Sigmoid colon (tissue), 7 donors: Measurements from ENCODE around the gene CLCN3. TPM values are rescaled to one million over a fixed set of nuclear protein-coding genes. Genes with fewer than 3 reads are reported as not detected.
A peak's percentile ranks its signal among the peaks of the same experiment; 100 is the strongest.

ENCODE experiments used
- DNase-seq: peaks from one replicate; pipeline ENCODE4 v3.0.0-alpha.2; 2019
- H3K27ac ChIP-seq, 4 donors: fragments of 200-600 bp; sonication (generic); one replicate each; pipeline ENCODE4 v1.5.1; 2016 to 2019; ENCODE audit warnings: mild to moderate bottlenecking in 1 of 4
- H3K27me3 ChIP-seq, 3 donors: fragments of 200-600 bp; sonication (generic); one replicate each; pipeline ENCODE4 v1.5.1; 2019; ENCODE audit warnings: mild to moderate bottlenecking in 1 of 3
- H3K36me3 ChIP-seq, 4 donors: fragments of 200-600 bp; sonication (generic); one replicate each; pipeline ENCODE4 v1.5.1; 2016 to 2019
- H3K4me1 ChIP-seq, 4 donors: fragments of 200-600 bp; sonication (generic); one replicate each; pipeline ENCODE4 v1.5.1; 2017 to 2019
- H3K4me3 ChIP-seq, 4 donors: fragments of 200-600 bp; sonication (generic); one replicate each; pipeline ENCODE4 v1.5.1; 2017 to 2019; ENCODE audit warnings: mild to moderate bottlenecking in 2 of 4, moderate library complexity in 1 of 4
- H3K9me3 ChIP-seq, 4 donors: fragments of 200-600 bp in 3 of 4; sonication (generic) in 3 of 4; one replicate each; pipeline versions ENCODE4 v1.5.1 to v1.6.1; 2013 to 2019
- EP300 ChIP-seq, 4 donors: sonication (generic); formaldehyde crosslinking; IDR thresholded peaks; one replicate each; pipeline ENCODE4 v1.6.1; 2017; ENCODE audit warnings: antibody characterized with exemption in 4 of 4
- POLR2A ChIP-seq, 2 donors: fragments of 450-650 bp; IDR thresholded peaks; one replicate each; pipeline ENCODE4 v1.6.1; 2016; ENCODE audit warnings: antibody characterized with exemption in 2 of 2, mild to moderate bottlenecking in 2 of 2, moderate library complexity in 2 of 2
- POLR2AphosphoS5 ChIP-seq, 4 donors: sonication (generic); formaldehyde crosslinking; IDR thresholded peaks; one replicate each; pipeline ENCODE4 v1.6.1; 2017; ENCODE audit warnings: antibody characterized with exemption in 4 of 4
- WGBS, 2 donors: extraction: QIAGEN DNeasy Blood & Tissue Kit; methylation state at CpG; one replicate each; pipeline ENCODE4 v1.1.7; 2013; 5-methylcytosine and 5-hydroxymethylcytosine counted together
- intact Hi-C: fragments of 100-400 bp; cut with DNase I; formaldehyde crosslinking; loops from one replicate; pipeline ENCODE4 v1.15.1; 2023
- polyA plus RNA-seq, 3 donors: library from polyadenylated mRNA; stranded (reverse); fragments of 200-250 nt; gene quantifications; one replicate each; pipeline ENCODE4 v1.2.3, GENCODE V29; 2013
- total RNA-seq, 4 donors: library from RNA; depleted of rRNA; stranded (reverse); fragments of >200 nt; gene quantifications; one replicate each; pipeline ENCODE4 v1.1.0, GENCODE V29; 2016
- TF ChIP-seq, protein P1 (sequence below), 4 experiments: fragments of 450-650 bp in 3 of 4; fragments of 200-600 bp in 1 of 4; IDR thresholded peaks; one replicate each; pipeline ENCODE4 v1.5.1; 2016 to 2019; ENCODE audit warnings: antibody characterized with exemption in 4 of 4, mild to moderate bottlenecking in 3 of 4, moderate library complexity in 2 of 4
- donor health status: healthy with polysubstance abuse.
- donor health status: Bipolar disorder and iron deficiency.
- donor health status: healthy.

The CLCN3 gene
- total and polyA plus RNA-seq, 7 donors = 8.6 to 37.1 (median 16.0) TPM

DNA sequence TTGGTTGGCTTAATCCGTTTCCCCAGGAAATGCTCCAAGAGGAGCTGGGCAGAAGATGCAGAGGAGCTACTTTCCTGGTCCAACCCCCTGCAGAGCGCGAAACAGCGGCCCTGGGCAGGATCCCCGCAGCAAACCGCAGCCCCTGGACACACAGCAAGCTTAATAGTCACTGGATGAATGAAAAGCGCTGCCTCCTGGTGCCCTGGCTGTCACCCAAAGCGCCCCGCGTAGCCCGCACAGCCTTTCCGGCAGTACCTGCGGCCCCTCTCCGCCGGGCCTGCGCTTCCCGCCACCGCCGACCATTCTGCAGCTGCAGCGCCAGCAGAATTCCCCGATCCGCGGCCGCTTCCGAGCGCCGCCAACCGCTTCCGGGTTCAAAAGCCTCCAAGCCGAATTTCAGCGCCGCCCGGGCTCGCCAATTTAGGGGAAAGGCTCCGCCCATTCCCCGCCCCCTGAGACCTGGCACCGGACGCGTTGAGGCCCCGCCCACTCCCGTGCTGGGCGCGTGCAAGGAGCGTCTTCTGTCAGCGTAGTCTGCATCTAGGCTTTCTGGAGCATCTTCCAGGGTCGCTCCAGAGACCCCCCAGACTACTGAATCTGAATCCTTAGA, 137.3 kb downstream of the CLCN3 start, which contains the start of gene HPF1:
HPF1 (minus strand) TSS at position 370 of the 610 bp plus-strand sequence; CDS start at position 303, 67 bp downstream.
- Histone ChIP-seq H3K27me3 (no peaks in the 10 kb centered on the region), H3K4me1 (peaks cover 0 to 18% (median 14%) of the 10 kb centered on the region in 4 donors), H3K4me3 (peak within 1 kb of the TSS; percentile 57 to 81 (median 80)), H3K36me3 (peaks cover 0 to 8% (median 4%) of the 10 kb centered on the region in 4 donors), H3K27ac (peak within 1 kb of the TSS; percentile 75 to 80 (median 78)), H3K9me3 (no peaks in the 10 kb centered on the region)
- WGBS, 2 donors = 0% methylated on average over 46 of the region's 46 CpGs
- TF ChIP-seq POLR2A (IDR thresholded peaks at IDR 0.05) (no peak), EP300 (IDR thresholded peaks at IDR 0.05) (peak in 2 of 4 donors; percentile 3 to 64), POLR2AphosphoS5 (IDR thresholded peaks at IDR 0.05) (peak; percentile 29 to 79 (median 62))
- TF ChIP-seq, protein P1, sequence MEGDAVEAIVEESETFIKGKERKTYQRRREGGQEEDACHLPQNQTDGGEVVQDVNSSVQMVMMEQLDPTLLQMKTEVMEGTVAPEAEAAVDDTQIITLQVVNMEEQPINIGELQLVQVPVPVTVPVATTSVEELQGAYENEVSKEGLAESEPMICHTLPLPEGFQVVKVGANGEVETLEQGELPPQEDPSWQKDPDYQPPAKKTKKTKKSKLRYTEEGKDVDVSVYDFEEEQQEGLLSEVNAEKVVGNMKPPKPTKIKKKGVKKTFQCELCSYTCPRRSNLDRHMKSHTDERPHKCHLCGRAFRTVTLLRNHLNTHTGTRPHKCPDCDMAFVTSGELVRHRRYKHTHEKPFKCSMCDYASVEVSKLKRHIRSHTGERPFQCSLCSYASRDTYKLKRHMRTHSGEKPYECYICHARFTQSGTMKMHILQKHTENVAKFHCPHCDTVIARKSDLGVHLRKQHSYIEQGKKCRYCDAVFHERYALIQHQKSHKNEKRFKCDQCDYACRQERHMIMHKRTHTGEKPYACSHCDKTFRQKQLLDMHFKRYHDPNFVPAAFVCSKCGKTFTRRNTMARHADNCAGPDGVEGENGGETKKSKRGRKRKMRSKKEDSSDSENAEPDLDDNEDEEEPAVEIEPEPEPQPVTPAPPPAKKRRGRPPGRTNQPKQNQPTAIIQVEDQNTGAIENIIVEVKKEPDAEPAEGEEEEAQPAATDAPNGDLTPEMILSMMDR (IDR thresholded peaks at IDR 0.05) = no peak
- DNase-seq = peak; percentile 96
- intact Hi-C loops = loop anchor here (2.0 kb wide), 2 partner anchors 147 to 269 kb away; partner anchors contain the start of gene MFAP3L

GRCh38 chr4:169758401-169758962, 138.1 kb downstream of the CLCN3 start:
- 59 to 72% methylated on average over 11 of the region's 11 CpGs for WGBS, 2 donors
- H3K27me3 ChIP-seq = no peaks in the 10 kb centered on the region
- no peaks in the 10 kb centered on the region for H3K36me3 ChIP-seq
- H3K4me3 ChIP-seq = peak overlapping the region in 3 of 4 donors; percentile 57 to 81 (median 80)
- H3K27ac ChIP-seq = peak overlapping the region; percentile 75 to 80 (median 78)
- DNase-seq = no peak
- peaks cover 0 to 18% (median 14%) of the 10 kb centered on the region in 4 donors for H3K4me1 ChIP-seq
- TF ChIP-seq POLR2AphosphoS5 (IDR thresholded peaks at IDR 0.05) (no peak), POLR2A (IDR thresholded peaks at IDR 0.05) (no peak), EP300 (IDR thresholded peaks at IDR 0.05) (no peak)
- TF ChIP-seq, protein P1 (IDR thresholded peaks at IDR 0.05) = no peak
- intact Hi-C loops = no loop called here
- H3K9me3 ChIP-seq = no peaks in the 10 kb centered on the region

- Histone ChIP-seq H3K36me3 (no peaks in the 10 kb centered on the region), H3K4me1 (peaks cover 0 to 6% (median 4%) of the 10 kb centered on the region in 4 donors), H3K27me3 (no peaks in the 10 kb centered on the region), H3K27ac (no peak overlapping the region), H3K9me3 (no peaks in the 10 kb centered on the region), H3K4me3 (no peak overlapping the region)
- no peak for DNase-seq
- WGBS, 2 donors = 56 to 66% methylated on average over 4 of the region's 4 CpGs
- intact Hi-C loops = no loop called here
- TF ChIP-seq, protein P1 (IDR thresholded peaks at IDR 0.05) = no peak
- TF ChIP-seq EP300 (IDR thresholded peaks at IDR 0.05) (no peak), POLR2A (IDR thresholded peaks at IDR 0.05) (no peak), POLR2AphosphoS5 (IDR thresholded peaks at IDR 0.05) (no peak)
Measured at GRCh38 chr4:169761846-169762245, 141.5 kb downstream of the CLCN3 start.

- Histone ChIP-seq H3K36me3 (no peaks in the 10 kb centered on the region), H3K27me3 (no peaks in the 10 kb centered on the region), H3K9me3 (no peaks in the 10 kb centered on the region), H3K27ac (no peak overlapping the region), H3K4me1 (no peaks in the 10 kb centered on the region), H3K4me3 (no peak overlapping the region)
- TF ChIP-seq, protein P1 (IDR thresholded peaks at IDR 0.05) = no peak
- TF ChIP-seq POLR2A (IDR thresholded peaks at IDR 0.05) = no peak
- no peak for TF ChIP-seq POLR2AphosphoS5 (IDR thresholded peaks at IDR 0.05)
- TF ChIP-seq EP300 (IDR thresholded peaks at IDR 0.05) = no peak
- intact Hi-C loops = no loop called here
- WGBS, 2 donors = 90 to 91% methylated on average over 2 of the region's 2 CpGs
- DNase-seq = no peak
Measured at GRCh38 chr4:169765835-169766234, 145.5 kb downstream of the CLCN3 start.
